ENCODE results near the gene EFHC2. TPM values are rescaled to one million over a fixed set of nuclear protein-coding genes. Genes with fewer than 3 reads are reported as not detected.

Gene EFHC2
- total and polyA plus RNA-seq, 3 donors from 2014 or later, result 8.2 to 17.3 (median 14.4) TPM

DNA sequence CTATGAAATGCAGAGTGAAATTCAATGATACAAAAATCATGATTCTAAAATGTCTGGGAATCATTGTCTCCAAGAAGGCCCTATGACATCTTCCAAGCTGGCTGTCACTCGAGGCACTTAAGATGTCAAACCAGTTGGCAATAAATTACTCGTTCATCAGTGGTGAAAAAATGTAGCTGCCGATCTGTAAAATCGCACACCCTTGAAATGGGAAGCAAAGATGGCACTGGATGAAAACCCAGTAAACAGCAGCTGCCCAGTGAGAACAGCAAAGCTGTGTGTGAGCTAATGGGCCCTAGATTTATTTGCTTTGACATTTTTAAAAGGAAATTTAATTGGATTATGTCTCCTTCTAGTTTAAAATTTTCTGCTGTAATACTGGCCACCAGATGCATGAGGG is 188.3 kb downstream of the EFHC2 start:
- intact Hi-C loops (cut with DNase I; ENCODE audit: low total_unique reads), result no loop called here
- H3K4me1 ChIP-seq, result no peaks in the 10 kb centered on the region
- no peaks in the 10 kb centered on the region for H3K9me3 ChIP-seq
- no peak for DNase-seq
- no peak overlapping the region for H3K4me3 ChIP-seq
- WGBS, 2 donors, result 82 to 96% methylated on average over 4 of the region's 4 CpGs
- H3K27ac ChIP-seq, result no peak overlapping the region
- TF ChIP-seq, protein P1, sequence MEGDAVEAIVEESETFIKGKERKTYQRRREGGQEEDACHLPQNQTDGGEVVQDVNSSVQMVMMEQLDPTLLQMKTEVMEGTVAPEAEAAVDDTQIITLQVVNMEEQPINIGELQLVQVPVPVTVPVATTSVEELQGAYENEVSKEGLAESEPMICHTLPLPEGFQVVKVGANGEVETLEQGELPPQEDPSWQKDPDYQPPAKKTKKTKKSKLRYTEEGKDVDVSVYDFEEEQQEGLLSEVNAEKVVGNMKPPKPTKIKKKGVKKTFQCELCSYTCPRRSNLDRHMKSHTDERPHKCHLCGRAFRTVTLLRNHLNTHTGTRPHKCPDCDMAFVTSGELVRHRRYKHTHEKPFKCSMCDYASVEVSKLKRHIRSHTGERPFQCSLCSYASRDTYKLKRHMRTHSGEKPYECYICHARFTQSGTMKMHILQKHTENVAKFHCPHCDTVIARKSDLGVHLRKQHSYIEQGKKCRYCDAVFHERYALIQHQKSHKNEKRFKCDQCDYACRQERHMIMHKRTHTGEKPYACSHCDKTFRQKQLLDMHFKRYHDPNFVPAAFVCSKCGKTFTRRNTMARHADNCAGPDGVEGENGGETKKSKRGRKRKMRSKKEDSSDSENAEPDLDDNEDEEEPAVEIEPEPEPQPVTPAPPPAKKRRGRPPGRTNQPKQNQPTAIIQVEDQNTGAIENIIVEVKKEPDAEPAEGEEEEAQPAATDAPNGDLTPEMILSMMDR (IDR thresholded peaks at IDR 0.05), result no peak
- no peak for TF ChIP-seq POLR2A (IDR thresholded peaks at IDR 0.05)
- H3K27me3 ChIP-seq, result no peaks in the 10 kb centered on the region
- H3K36me3 ChIP-seq (ENCODE audit: low read depth, missing control alignments), result no peaks in the 10 kb centered on the region

DNA sequence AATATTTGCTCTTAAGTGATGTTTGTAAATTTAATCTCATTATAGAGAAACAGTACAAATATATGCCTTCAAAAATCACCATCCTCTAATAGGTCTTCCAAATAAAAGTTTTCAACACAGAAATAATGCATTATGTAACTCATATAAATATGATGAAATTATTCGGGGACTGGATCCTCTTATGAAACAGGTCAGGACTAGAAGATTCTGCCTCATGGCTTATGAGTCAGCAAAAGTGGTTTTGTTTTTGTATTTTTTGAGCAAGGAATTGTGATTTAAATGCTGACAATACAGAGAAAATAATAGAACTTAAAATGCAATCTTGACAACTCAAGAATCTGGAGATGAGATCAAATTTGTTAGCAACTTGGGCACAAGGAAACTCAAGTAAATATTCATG is 190.6 kb downstream of the EFHC2 start:
- 27 to 67% methylated on average over 1 of the region's 1 CpG for WGBS, 2 donors
- intact Hi-C loops (cut with DNase I; ENCODE audit: low total_unique reads), result no loop called here
- Histone ChIP-seq H3K36me3 (ENCODE audit: low read depth, missing control alignments) (no peaks in the 10 kb centered on the region), H3K27me3 (no peaks in the 10 kb centered on the region), H3K9me3 (no peaks in the 10 kb centered on the region), H3K4me3 (no peak overlapping the region), H3K27ac (no peak overlapping the region), H3K4me1 (no peaks in the 10 kb centered on the region)
- TF ChIP-seq, protein P1 (IDR thresholded peaks at IDR 0.05), result no peak
- no peak for TF ChIP-seq POLR2A (IDR thresholded peaks at IDR 0.05)
- DNase-seq, result no peak

DNA sequence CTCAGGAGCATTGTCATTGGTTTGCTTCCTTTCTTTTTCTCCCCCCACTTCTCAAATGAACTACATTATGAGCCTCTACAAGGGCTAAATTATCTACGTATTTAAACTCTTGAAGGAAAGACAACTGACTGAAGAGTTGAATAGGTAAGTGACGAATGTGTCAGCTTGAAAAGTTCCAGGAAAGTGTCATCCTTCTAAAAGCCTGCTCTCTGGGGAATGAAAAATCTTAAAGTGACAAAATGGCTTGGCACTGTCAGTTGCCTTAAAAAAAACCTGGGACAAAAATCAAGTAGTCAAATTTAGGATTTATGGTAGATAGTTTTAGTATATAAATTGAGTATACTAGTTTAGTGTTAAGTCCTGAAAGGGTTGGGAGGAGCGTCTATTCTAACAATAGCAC is 196.3 kb downstream of the EFHC2 start:
- Histone ChIP-seq H3K27me3 (no peaks in the 10 kb centered on the region), H3K4me1 (no peaks in the 10 kb centered on the region), H3K36me3 (ENCODE audit: low read depth, missing control alignments) (no peaks in the 10 kb centered on the region), H3K4me3 (no peak overlapping the region), H3K9me3 (no peaks in the 10 kb centered on the region), H3K27ac (no peak overlapping the region)
- intact Hi-C loops (cut with DNase I; ENCODE audit: low total_unique reads), result no loop called here
- TF ChIP-seq POLR2A (IDR thresholded peaks at IDR 0.05), result no peak
- TF ChIP-seq, protein P1 (IDR thresholded peaks at IDR 0.05), result no peak
- WGBS, 2 donors, result 91 to 94% methylated on average over 3 of the region's 3 CpGs
- DNase-seq, result no peak

DNA sequence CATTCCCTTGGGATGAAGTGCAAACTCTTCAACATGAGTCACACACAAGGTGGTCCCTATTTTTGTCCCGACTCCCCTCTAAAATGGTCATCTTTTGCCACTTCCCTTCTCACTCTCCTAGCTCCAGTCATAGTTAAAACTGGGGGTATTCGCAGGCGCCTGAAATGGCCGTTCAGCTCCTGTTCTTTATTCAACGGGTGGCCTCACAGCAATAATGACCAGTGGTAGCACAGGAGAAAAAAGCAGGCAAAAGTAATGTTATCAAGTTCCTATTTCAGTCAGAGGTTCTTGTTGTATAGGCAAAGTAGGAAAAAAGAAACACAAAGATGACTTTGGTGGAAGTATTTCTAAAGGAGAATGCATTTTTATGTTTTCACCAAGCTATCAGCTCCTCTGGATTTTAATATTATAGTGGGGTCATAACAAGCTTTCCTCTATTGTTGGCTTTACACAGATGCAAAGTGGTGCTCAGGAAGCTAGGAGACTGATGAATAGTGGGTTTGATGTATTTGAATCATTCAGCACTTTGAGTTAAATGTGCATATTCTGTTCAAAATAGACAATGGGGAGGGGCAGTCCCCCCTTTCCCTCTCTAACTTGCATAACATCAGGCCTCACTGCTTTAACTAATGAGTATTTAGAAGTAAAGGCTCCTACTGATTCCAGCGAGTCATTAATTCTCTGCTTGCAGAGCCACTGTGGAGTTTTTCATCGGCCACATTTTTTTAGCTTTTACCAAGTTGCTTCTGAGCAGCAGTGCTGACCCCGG is 199.1 kb downstream of the EFHC2 start:
- H3K4me1 ChIP-seq, result no peaks in the 10 kb centered on the region
- no peak overlapping the region for H3K27ac ChIP-seq
- TF ChIP-seq, protein P1 (IDR thresholded peaks at IDR 0.05), result no peak
- no peak for TF ChIP-seq POLR2A (IDR thresholded peaks at IDR 0.05)
- no peak for DNase-seq
- H3K27me3 ChIP-seq, result no peaks in the 10 kb centered on the region
- no peak overlapping the region for H3K4me3 ChIP-seq
- H3K9me3 ChIP-seq, result no peaks in the 10 kb centered on the region
- intact Hi-C loops (cut with DNase I; ENCODE audit: low total_unique reads), result no loop called here
- 75 to 86% methylated on average over 8 of the region's 8 CpGs for WGBS, 2 donors
- no peaks in the 10 kb centered on the region for H3K36me3 ChIP-seq (ENCODE audit: low read depth, missing control alignments)

DNA sequence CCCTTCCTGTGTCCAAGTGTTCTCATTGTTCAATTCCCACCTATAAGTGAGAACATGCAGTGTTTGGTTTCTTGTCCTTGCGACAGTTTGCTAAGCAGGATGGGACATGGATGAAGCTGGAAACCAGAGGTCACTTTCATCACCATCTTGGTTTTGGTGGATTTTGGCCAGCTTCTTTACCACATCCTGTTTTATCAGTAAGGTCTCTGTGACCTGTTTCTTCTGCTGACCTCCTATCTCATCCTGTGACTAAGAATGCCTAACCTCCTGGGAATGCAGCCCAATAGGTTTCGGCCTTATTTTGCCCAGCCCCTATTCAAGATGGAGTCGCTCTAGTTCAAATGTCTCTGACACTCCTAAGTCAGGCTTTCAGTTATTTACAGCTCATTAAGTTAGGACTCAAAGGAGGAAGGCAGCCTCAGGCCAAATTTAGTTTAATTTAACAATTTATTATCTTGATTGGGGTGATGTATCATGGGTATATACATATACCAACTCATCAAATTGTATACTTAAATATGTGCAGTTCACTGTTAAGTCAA is 200.3 kb downstream of the EFHC2 start:
- no peaks in the 10 kb centered on the region for H3K4me1 ChIP-seq
- WGBS, 2 donors, result 90 to 100% methylated on average over 2 to 3 of the region's 3 CpGs
- no peak overlapping the region for H3K4me3 ChIP-seq
- H3K9me3 ChIP-seq, result no peaks in the 10 kb centered on the region
- TF ChIP-seq, protein P1 (IDR thresholded peaks at IDR 0.05), result no peak
- no peak for TF ChIP-seq POLR2A (IDR thresholded peaks at IDR 0.05)
- H3K27me3 ChIP-seq, result no peaks in the 10 kb centered on the region
- no peak for DNase-seq
- no peaks in the 10 kb centered on the region for H3K36me3 ChIP-seq (ENCODE audit: low read depth, missing control alignments)
- intact Hi-C loops (cut with DNase I; ENCODE audit: low total_unique reads), result no loop called here
- no peak overlapping the region for H3K27ac ChIP-seq
